ENCODE data around the gene FYN. TPM values are rescaled to one million over a fixed set of nuclear protein-coding genes. Genes with fewer than 3 reads are reported as not detected.

FYN gene
- total and polyA plus RNA-seq, 9 of the 15 experiments (the other 6 are each of a cell fraction or from before 2014, with no cell fraction given): 2.9 to 22.1 (median 11.4) TPM

- TF ChIP-seq ETV1 (tag; conservative IDR thresholded peaks at IDR 0.05; ENCODE audit: low read depth) (no peak), MXI1 (IDR thresholded peaks at IDR 0.05; ENCODE audit: low read depth, low read length) (no peak), SMARCA4 (IDR thresholded peaks at IDR 0.05) (no peak), ESRRB (CRISPR knock-in tag; IDR thresholded peaks at IDR 0.05; ENCODE audit: borderline replicate concordance) (no peak), STAT5A (IDR thresholded peaks at IDR 0.05; ENCODE audit: borderline replicate concordance, low read length) (no peak), NR3C1 (CRISPR knock-in tag; IDR thresholded peaks at IDR 0.05) (no peak)
- TF ChIP-seq, protein P1, sequence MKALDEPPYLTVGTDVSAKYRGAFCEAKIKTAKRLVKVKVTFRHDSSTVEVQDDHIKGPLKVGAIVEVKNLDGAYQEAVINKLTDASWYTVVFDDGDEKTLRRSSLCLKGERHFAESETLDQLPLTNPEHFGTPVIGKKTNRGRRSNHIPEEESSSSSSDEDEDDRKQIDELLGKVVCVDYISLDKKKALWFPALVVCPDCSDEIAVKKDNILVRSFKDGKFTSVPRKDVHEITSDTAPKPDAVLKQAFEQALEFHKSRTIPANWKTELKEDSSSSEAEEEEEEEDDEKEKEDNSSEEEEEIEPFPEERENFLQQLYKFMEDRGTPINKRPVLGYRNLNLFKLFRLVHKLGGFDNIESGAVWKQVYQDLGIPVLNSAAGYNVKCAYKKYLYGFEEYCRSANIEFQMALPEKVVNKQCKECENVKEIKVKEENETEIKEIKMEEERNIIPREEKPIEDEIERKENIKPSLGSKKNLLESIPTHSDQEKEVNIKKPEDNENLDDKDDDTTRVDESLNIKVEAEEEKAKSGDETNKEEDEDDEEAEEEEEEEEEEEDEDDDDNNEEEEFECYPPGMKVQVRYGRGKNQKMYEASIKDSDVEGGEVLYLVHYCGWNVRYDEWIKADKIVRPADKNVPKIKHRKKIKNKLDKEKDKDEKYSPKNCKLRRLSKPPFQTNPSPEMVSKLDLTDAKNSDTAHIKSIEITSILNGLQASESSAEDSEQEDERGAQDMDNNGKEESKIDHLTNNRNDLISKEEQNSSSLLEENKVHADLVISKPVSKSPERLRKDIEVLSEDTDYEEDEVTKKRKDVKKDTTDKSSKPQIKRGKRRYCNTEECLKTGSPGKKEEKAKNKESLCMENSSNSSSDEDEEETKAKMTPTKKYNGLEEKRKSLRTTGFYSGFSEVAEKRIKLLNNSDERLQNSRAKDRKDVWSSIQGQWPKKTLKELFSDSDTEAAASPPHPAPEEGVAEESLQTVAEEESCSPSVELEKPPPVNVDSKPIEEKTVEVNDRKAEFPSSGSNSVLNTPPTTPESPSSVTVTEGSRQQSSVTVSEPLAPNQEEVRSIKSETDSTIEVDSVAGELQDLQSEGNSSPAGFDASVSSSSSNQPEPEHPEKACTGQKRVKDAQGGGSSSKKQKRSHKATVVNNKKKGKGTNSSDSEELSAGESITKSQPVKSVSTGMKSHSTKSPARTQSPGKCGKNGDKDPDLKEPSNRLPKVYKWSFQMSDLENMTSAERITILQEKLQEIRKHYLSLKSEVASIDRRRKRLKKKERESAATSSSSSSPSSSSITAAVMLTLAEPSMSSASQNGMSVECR (CRISPR knock-in tag; IDR thresholded peaks at IDR 0.05): no peak
- H3K4me1 ChIP-seq (replicated peaks in 1 of 2; ENCODE audit: control insufficient read depth in 2 of 2, insufficient read depth in 2 of 2, low read length in 2 of 2): no peaks in the 10 kb centered on the region
- POLR2A ChIA-PET: interaction anchor here (0.6 to 1.0 kb wide), 3 partner anchors 15 to 28 kb away, joined by 3 read pairs; no protein-coding TSS in a partner anchor
- H3K4me3 ChIP-seq: no peak overlapping the region
- WGBS (ENCODE audit: insufficient coverage, low coverage, missing lambda C conversion rate): 6% methylated on average over 3 of the region's 3 CpGs
- CTCF ChIA-PET (ENCODE audit: low intra/inter-chr PET ratio): no interaction called here
- no peak overlapping the region for H3K27ac ChIP-seq (ENCODE audit: extremely low read depth, low read depth, low read length)
- H3K9me1 ChIP-seq (ENCODE audit: control insufficient read depth, insufficient read depth, low read length): no peaks in the 10 kb centered on the region
- no TSS peak for BruUV-seq (replicated peaks)
- no peak overlapping the region for H3K4me2 ChIP-seq (ENCODE audit: insufficient read depth, low read length)
- H3K27me3 ChIP-seq (ENCODE audit: control insufficient read depth in 2 of 2, insufficient read depth in 2 of 2, low read length in 2 of 2): peaks cover 0 to 19% of the 10 kb centered on the region in 2 experiments; a peak in 2 of 5 replicates
- H3K79me2 ChIP-seq (ENCODE audit: control insufficient read depth, insufficient read depth, low read length): no peaks in the 10 kb centered on the region
- FAIRE-seq (no peak), ATAC-seq (no peak), DNase-seq (ENCODE audit: extremely low read depth in 1 of 4, low spot score in 3 of 4) (no peak)
- in situ Hi-C loops (cut with MboI) (no loop called here), intact Hi-C loops (cut with micrococcal nuclease) (no loop called here)
- H3K9me3 ChIP-seq (replicated peaks; ENCODE audit: control insufficient read depth, insufficient read depth, low read depth, low read length): no peaks in the 10 kb centered on the region
- no peaks in the 10 kb centered on the region for H4K20me1 ChIP-seq (replicated peaks; ENCODE audit: control insufficient read depth, insufficient read depth, low read length)
- H2AFZ ChIP-seq (ENCODE audit: low read depth, low read length): no peak overlapping the region
- H3K9ac ChIP-seq (ENCODE audit: insufficient read depth in 1 of 2, low read depth in 2 of 2, low read length in 2 of 2): no peak overlapping the region
- no peaks in the 10 kb centered on the region for H3K36me3 ChIP-seq (ENCODE audit: control insufficient read depth, insufficient read depth, low read length)
Observed at GRCh38 chr6:111829581-111829980, 43.7 kb downstream of the FYN start.

Measured in K562 (cell line).